Type B pancreatic cell (in vitro differentiated cells): ENCODE data around the gene MT3. TPM values are rescaled to one million over a fixed set of nuclear protein-coding genes. Genes with fewer than 3 reads are reported as not detected.

Experiments used
- DNase-seq: peaks from one replicate; pipeline ENCODE4 v3.0.0; 2021; ENCODE audit warnings: mixed read lengths; ENCODE audit not compliant: unreplicated experiment; ENCODE audit errors: extremely low spot score
- H3K27ac Mint-ChIP-seq: 2 replicates; pipeline ENCODE4 v1.8.0; 2021; ENCODE audit warnings: mild to moderate bottlenecking, mixed read lengths
- H3K27me3 Mint-ChIP-seq: 2 replicates; pipeline ENCODE4 v1.8.0; 2021; ENCODE audit warnings: mixed read lengths
- H3K36me3 Mint-ChIP-seq: 2 replicates; pipeline ENCODE4 v1.8.0; 2021; ENCODE audit warnings: mixed read lengths
- H3K4me1 Mint-ChIP-seq: one replicate; pipeline ENCODE4 v1.8.0; 2021; ENCODE audit warnings: mixed read lengths; ENCODE audit not compliant: unreplicated experiment
- H3K4me3 Mint-ChIP-seq: 2 replicates; pipeline ENCODE4 v1.8.0; 2021; ENCODE audit warnings: mild to moderate bottlenecking, mixed read lengths
- H3K9me3 Mint-ChIP-seq: 2 replicates; pipeline ENCODE4 v1.8.0; 2021; ENCODE audit warnings: mixed read lengths
- CTCF ChIP-seq: fragments of 200-600 bp; sonication (generic); conservative IDR thresholded peaks from 2 replicates; pipeline ENCODE4 v1.5.0; 2021; ENCODE audit warnings: antibody characterized with exemption, mild to moderate bottlenecking
- total RNA-seq: library from RNA; stranded (reverse); gene quantifications from 2 replicates; pipeline ENCODE4 v1.2.1, GENCODE V29; 2021; ENCODE audit warnings: low replicate concordance

Gene MT3
- total RNA-seq, 1 donor from 2014 or later = not detected

DNA sequence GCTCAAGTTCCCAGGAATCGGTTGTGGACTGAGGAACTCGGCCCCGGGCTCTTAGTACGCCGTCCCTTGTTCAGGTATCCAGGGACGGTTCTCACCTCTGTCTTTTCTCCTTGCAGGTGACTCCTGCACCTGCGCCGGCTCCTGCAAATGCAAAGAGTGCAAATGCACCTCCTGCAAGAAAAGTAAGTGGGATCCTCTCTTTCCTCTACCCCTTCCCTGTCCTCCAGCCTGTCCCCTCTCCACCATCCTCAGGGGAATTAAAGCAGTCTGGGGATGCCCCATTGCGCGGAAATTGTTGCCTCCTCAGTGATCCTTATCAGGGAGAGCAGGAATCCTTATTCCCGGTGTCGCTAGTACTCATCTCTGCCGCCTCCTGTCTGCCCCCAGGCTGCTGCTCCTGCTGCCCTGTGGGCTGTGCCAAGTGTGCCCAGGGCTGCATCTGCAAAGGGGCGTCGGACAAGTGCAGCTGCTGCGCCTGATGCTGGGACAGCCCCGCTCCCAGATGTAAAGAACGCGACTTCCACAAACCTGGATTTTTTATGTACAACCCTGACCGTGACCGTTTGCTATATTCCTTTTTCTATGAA is 19.6 kb downstream of the MT3 start:
- Mint-ChIP-seq H3K9me3 (no peaks in the 10 kb centered on the region), H3K4me1 (peaks cover 40% of the 10 kb centered on the region), H3K27me3 (peaks cover 42% of the 10 kb centered on the region), H3K27ac (peak overlapping the region; percentile 62), H3K4me3 (peak overlapping the region; percentile 86), H3K36me3 (no peaks in the 10 kb centered on the region)
- no peak for TF ChIP-seq CTCF
- no peak for DNase-seq

- Mint-ChIP-seq H3K9me3 (no peaks in the 10 kb centered on the region), H3K27me3 (peaks cover 47% of the 10 kb centered on the region), H3K4me1 (peaks cover 40% of the 10 kb centered on the region), H3K4me3 (peak overlapping the region; percentile 86), H3K36me3 (no peaks in the 10 kb centered on the region), H3K27ac (peak overlapping the region; percentile 62)
- no peak for DNase-seq
- TF ChIP-seq CTCF = peak; percentile 29
These were observed 20.2 kb downstream of the MT3 start for GRCh38 chr16:56609463-56609921.

DNA sequence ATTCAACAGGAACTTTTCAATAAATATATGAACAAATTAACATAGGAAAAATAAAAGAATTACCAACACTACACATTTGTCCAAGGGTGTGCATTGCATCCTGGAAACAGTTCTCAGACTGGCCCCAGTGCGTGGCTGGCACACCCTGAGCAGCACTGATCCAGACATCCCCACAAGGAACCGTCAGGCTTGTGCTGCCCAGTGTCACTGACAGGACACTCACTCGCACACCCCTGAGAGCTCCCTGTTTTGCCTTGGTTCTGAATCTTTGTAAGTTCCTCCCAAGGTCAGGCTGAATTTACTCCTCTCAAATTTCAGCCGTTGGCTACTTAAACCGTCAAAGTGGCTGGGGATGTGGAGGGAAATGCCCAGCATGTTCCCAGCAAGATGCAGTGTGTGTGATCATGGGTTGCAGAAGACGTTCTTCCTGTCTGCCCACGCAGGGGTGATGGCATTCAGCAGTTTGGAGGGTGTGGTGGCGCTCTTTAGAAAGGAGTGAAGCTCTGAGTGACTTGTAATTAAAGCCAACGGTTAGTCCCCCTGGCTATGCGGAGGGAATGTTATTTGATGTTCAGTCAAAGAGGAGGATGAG is 20.8 kb downstream of the MT3 start:
- Mint-ChIP-seq H3K36me3 (no peaks in the 10 kb centered on the region), H3K4me3 (peak overlapping the region; percentile 64), H3K27ac (peak overlapping the region; percentile 77), H3K27me3 (peaks cover 53% of the 10 kb centered on the region), H3K9me3 (no peaks in the 10 kb centered on the region), H3K4me1 (peaks cover 40% of the 10 kb centered on the region)
- DNase-seq = no peak
- no peak for TF ChIP-seq CTCF

DNA sequence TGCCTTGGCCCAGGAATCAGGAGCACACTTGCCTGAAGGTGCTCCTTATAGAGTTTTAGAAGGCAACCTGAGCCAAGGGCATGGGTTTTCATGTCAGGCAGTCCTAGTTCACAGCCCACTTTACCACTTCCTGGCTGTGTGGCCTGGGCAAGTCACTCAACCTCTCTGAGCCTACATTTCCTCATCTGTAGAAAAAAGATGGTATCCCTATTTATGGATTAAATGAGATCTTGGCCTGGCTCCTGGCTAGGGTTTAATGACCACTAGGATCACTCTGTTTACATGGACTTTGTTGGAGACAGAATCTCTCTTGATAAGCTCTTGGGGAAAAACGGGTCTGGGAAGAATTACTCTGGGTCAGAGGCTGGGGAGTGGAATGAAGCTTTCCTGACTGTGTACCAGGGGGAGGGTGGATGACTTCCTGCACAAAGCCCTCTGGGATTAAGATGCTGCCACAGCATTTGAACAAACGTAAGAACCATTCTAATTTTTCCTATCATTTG is 21.3 kb downstream of the MT3 start:
- Mint-ChIP-seq H3K27ac (peak overlapping the region; percentile 77), H3K27me3 (peaks cover 57% of the 10 kb centered on the region), H3K4me1 (peaks cover 40% of the 10 kb centered on the region), H3K9me3 (no peaks in the 10 kb centered on the region), H3K4me3 (peak overlapping the region; percentile 64), H3K36me3 (no peaks in the 10 kb centered on the region)
- TF ChIP-seq CTCF = no peak
- no peak for DNase-seq

DNA sequence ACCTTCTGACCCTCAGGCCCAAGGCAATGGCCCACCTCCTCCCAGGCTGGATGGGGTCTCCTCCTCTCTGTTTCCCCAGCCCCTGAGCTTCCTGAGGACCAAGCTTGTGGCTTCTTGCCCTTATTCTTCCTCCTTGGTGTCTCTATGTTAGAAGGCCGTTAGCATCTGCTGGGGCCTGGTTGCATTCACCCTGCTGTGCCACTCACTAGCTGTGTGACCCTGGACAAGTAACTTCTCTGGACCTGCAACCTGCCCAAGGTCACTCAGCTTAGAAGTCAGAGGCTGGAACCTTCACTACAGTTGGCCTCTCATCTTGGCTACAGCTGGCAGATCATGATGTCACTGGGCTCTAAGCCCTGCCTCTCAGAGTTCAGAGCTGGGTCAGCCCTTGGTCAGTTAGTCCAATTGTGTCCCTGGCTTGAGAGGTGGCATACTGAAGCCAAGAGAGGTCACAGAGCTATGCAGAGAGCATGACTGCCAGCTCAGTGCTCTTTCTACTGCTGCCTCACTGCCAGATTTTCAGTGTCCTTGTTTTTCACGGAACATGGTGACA is 22.0 kb downstream of the MT3 start:
- H3K4me1 Mint-ChIP-seq = peaks cover 39% of the 10 kb centered on the region
- H3K9me3 Mint-ChIP-seq = no peaks in the 10 kb centered on the region
- H3K36me3 Mint-ChIP-seq = no peaks in the 10 kb centered on the region
- peak overlapping the region; percentile 57 for H3K4me3 Mint-ChIP-seq
- DNase-seq = no peak
- TF ChIP-seq CTCF = no peak
- no peak overlapping the region for H3K27ac Mint-ChIP-seq
- H3K27me3 Mint-ChIP-seq = peaks cover 60% of the 10 kb centered on the region
